ENCODE data around the gene IL4I1. TPM values are rescaled to one million over a fixed set of nuclear protein-coding genes. Genes with fewer than 3 reads are reported as not detected.

The IL4I1 gene
- total RNA-seq, 1 donor from 2014 or later = 0.24 TPM

DNA sequence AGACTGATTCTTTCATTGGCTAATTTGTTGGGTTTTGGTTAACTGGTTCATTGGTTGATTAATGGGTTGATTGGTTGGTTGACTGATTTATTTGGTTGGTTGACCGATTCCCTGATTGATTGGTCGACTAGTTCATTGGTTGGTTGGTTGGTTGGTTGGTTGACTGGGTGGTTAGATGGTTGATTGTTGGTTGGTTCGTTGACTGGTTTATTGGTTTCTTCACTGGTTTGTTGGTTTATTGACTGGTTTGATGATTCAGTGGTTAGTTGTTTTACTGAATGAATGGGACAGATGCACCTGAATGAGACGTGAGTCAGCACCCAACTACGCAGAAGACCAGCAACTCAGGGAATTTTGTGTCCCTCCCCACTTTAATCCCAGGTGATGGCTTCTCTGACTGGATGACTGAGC, 35.4 kb upstream of the IL4I1 start:
- TF ChIP-seq, protein P1, sequence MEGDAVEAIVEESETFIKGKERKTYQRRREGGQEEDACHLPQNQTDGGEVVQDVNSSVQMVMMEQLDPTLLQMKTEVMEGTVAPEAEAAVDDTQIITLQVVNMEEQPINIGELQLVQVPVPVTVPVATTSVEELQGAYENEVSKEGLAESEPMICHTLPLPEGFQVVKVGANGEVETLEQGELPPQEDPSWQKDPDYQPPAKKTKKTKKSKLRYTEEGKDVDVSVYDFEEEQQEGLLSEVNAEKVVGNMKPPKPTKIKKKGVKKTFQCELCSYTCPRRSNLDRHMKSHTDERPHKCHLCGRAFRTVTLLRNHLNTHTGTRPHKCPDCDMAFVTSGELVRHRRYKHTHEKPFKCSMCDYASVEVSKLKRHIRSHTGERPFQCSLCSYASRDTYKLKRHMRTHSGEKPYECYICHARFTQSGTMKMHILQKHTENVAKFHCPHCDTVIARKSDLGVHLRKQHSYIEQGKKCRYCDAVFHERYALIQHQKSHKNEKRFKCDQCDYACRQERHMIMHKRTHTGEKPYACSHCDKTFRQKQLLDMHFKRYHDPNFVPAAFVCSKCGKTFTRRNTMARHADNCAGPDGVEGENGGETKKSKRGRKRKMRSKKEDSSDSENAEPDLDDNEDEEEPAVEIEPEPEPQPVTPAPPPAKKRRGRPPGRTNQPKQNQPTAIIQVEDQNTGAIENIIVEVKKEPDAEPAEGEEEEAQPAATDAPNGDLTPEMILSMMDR (IDR thresholded peaks at IDR 0.05; ENCODE audit: unreplicated experiment) = no peak
- no peak overlapping the region for H3K4me3 Mint-ChIP-seq (ENCODE audit: low read depth)
- no peaks in the 10 kb centered on the region for H3K9me3 Mint-ChIP-seq (ENCODE audit: low read depth)
- peaks cover 9% of the 10 kb centered on the region for H3K27me3 Mint-ChIP-seq
- no peak for DNase-seq (ENCODE audit: low spot score, unreplicated experiment)
- peaks cover 14% of the 10 kb centered on the region for H3K4me1 Mint-ChIP-seq (ENCODE audit: low read depth)
- peaks cover 4% of the 10 kb centered on the region for H3K36me3 Mint-ChIP-seq (ENCODE audit: insufficient read depth)
- no peak overlapping the region for H3K27ac Mint-ChIP-seq

- H3K4me1 Mint-ChIP-seq (ENCODE audit: low read depth) = peaks cover 14% of the 10 kb centered on the region
- H3K9me3 Mint-ChIP-seq (ENCODE audit: low read depth) = no peaks in the 10 kb centered on the region
- peaks cover 6% of the 10 kb centered on the region for H3K36me3 Mint-ChIP-seq (ENCODE audit: insufficient read depth)
- peaks cover 5% of the 10 kb centered on the region for H3K27me3 Mint-ChIP-seq
- H3K27ac Mint-ChIP-seq = no peak overlapping the region
- TF ChIP-seq, protein P1 (IDR thresholded peaks at IDR 0.05; ENCODE audit: unreplicated experiment) = no peak
- H3K4me3 Mint-ChIP-seq (ENCODE audit: low read depth) = no peak overlapping the region
- no peak for DNase-seq (ENCODE audit: low spot score, unreplicated experiment)
These were observed 34.8 kb upstream of the IL4I1 start for GRCh38 chr19:49931293-49932040.

DNA sequence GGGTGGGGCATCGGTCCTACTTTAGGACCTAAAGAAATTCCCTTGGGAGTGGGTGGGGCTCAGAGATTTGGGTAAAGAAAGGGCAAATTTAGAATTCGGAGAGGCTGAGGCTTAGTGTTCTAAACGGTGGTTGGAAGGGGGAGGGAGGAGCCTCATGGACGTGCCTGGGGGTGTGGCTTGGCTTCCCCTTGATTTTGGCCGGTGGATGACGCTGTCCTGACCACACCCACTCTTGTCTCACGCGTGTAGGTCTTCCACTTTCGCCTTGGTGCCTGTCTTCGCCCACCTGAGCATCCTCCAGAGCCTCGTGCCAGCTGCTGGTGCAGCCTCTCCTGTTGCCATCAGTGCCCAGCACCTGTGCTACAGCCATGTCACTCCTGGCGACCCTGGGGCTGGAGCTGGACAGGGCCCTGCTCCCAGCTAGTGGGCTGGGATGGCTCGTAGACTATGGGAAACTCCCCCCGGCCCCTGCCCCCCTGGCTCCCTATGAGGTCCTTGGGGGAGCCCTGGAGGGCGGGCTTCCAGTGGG, 33.9 kb upstream of the IL4I1 start:
- peak overlapping the region; percentile 91 for H3K4me3 Mint-ChIP-seq (ENCODE audit: low read depth)
- H3K27me3 Mint-ChIP-seq = no peaks in the 10 kb centered on the region
- H3K27ac Mint-ChIP-seq = no peak overlapping the region
- DNase-seq (ENCODE audit: low spot score, unreplicated experiment) = no peak
- TF ChIP-seq, protein P1 (IDR thresholded peaks at IDR 0.05; ENCODE audit: unreplicated experiment) = no peak
- H3K36me3 Mint-ChIP-seq (ENCODE audit: insufficient read depth) = peaks cover 8% of the 10 kb centered on the region
- no peaks in the 10 kb centered on the region for H3K9me3 Mint-ChIP-seq (ENCODE audit: low read depth)
- H3K4me1 Mint-ChIP-seq (ENCODE audit: low read depth) = peaks cover 14% of the 10 kb centered on the region

- DNase-seq (ENCODE audit: low spot score, unreplicated experiment) = peak; percentile 79
- peaks cover 14% of the 10 kb centered on the region for H3K4me1 Mint-ChIP-seq (ENCODE audit: low read depth)
- H3K4me3 Mint-ChIP-seq (ENCODE audit: low read depth) = peak overlapping the region; percentile 91
- TF ChIP-seq, protein P1 (IDR thresholded peaks at IDR 0.05; ENCODE audit: unreplicated experiment) = no peak
- H3K27ac Mint-ChIP-seq = peak overlapping the region; percentile 97
- no peaks in the 10 kb centered on the region for H3K27me3 Mint-ChIP-seq
- H3K9me3 Mint-ChIP-seq (ENCODE audit: low read depth) = no peaks in the 10 kb centered on the region
- H3K36me3 Mint-ChIP-seq (ENCODE audit: insufficient read depth) = peaks cover 11% of the 10 kb centered on the region
These were observed 33.2 kb upstream of the IL4I1 start for GRCh38 chr19:49929611-49930482.

GRCh38 chr19:49929121-49929610, 32.5 kb upstream of the IL4I1 start, which contains the start of the genes ATF5 and NUP62:
Gene ATF5, plus strand, starts transcription at chr19:49929205. Its CDS starts 1,646 bp downstream, at chr19:49930851.
Gene NUP62, minus strand, starts transcription at chr19:49929504. Its CDS starts 19,697 bp downstream, at chr19:49909807.
- Mint-ChIP-seq H3K4me1 (ENCODE audit: low read depth) (peaks cover 14% of the 10 kb centered on the region), H3K4me3 (ENCODE audit: low read depth) (peak within 1 kb of the TSS; percentile 91), H3K27me3 (no peaks in the 10 kb centered on the region), H3K36me3 (ENCODE audit: insufficient read depth) (peaks cover 11% of the 10 kb centered on the region), H3K9me3 (ENCODE audit: low read depth) (no peaks in the 10 kb centered on the region), H3K27ac (peak within 1 kb of the TSS; percentile 97)
- peak; percentile 88 for DNase-seq (ENCODE audit: low spot score, unreplicated experiment)
- TF ChIP-seq, protein P1 (IDR thresholded peaks at IDR 0.05; ENCODE audit: unreplicated experiment) = no peak
